Transverse colon (tissue), 3 donors: ENCODE data around the gene VKORC1.

Experiments
- CTCF ChIP-seq, 5 experiments: fragments of 200-600 bp in 3 of 5; fragments of 450-650 bp in 2 of 5; sonication (generic) in 3 of 5; IDR thresholded peaks; 1 replicate in 2 of 5; 2 replicates in 3 of 5; pipeline ENCODE4 v1.5.1; 2016 to 2017; ENCODE audit warnings: antibody characterized with exemption in 5 of 5, inconsistent platforms in 3 of 5, mild to moderate bottlenecking in 2 of 5, moderate library complexity in 1 of 5
- EP300 ChIP-seq: sonication (generic); formaldehyde crosslinking; IDR thresholded peaks from one replicate; pipeline ENCODE4 v1.6.1; 2017; ENCODE audit warnings: antibody characterized with exemption, low read depth

GRCh38 chr16:31092330-31092729 lies 2.3 kb downstream of the VKORC1 start:
- TF ChIP-seq CTCF (IDR thresholded peaks at IDR 0.05) (no peak), EP300 (no peak)
